KMS-11 (cell line): ENCODE results near the gene CDC26.

Source experiments
- H2AFZ ChIP-seq: fragments of 200-600 bp; sonication (generic); 2 replicates; pipeline ENCODE4 v1.6.1; 2016; ENCODE audit warnings: antibody characterized with exemption, mixed run types, low read depth
- H3K27ac ChIP-seq: fragments of 200-600 bp; sonication (generic); 2 replicates; pipeline ENCODE4 v1.6.1; 2016; ENCODE audit warnings: mild to moderate bottlenecking, mixed run types
- H3K27me3 ChIP-seq: fragments of 200-600 bp; sonication (generic); 2 replicates; pipeline ENCODE4 v1.6.1; 2017; ENCODE audit warnings: mild to moderate bottlenecking, low read depth, mixed run types, moderate library complexity; ENCODE audit not compliant: insufficient read depth
- H3K36me3 ChIP-seq: fragments of 200-600 bp; sonication (generic); 2 replicates; pipeline ENCODE4 v1.6.1; 2017; ENCODE audit warnings: mild to moderate bottlenecking, mixed run types; ENCODE audit not compliant: insufficient read depth
- H3K4me1 ChIP-seq: fragments of 200-600 bp; sonication (generic); 2 replicates; pipeline ENCODE4 v1.6.1; 2016; ENCODE audit warnings: mild to moderate bottlenecking, low read depth, mixed run types; ENCODE audit not compliant: poor library complexity, severe bottlenecking
- H3K4me2 ChIP-seq: fragments of 200-600 bp; sonication (generic); 2 replicates; pipeline ENCODE4 v1.7.0; 2016; ENCODE audit warnings: mild to moderate bottlenecking, mixed run types
- H3K4me3 ChIP-seq: fragments of 200-600 bp; sonication (generic); IDR thresholded peaks from 2 replicates; pipeline ENCODE4 v1.6.1; 2017; ENCODE audit warnings: low read depth, low read length, mixed read lengths; ENCODE audit not compliant: insufficient read depth
- H3K79me2 ChIP-seq: fragments of 200-600 bp; sonication (generic); 2 replicates; pipeline ENCODE4 v1.6.1; 2016; ENCODE audit warnings: low read depth, mixed run types; ENCODE audit not compliant: insufficient read depth
- H3K9ac ChIP-seq: fragments of 200-600 bp; sonication (generic); 2 replicates; pipeline ENCODE4 v1.6.1; 2016; ENCODE audit warnings: mild to moderate bottlenecking, mixed run types
- H4K20me1 ChIP-seq: fragments of 200-600 bp; sonication (generic); 2 replicates; pipeline ENCODE4 v1.6.1; 2016; ENCODE audit warnings: mild to moderate bottlenecking, mixed run types; ENCODE audit not compliant: insufficient read depth
- CTCF ChIP-seq: fragments of 200-600 bp; sonication (generic); conservative IDR thresholded peaks from 2 replicates; pipeline ENCODE4 v1.6.1; 2017; ENCODE audit warnings: low read depth, mild to moderate bottlenecking, antibody characterized with exemption, low read length, moderate library complexity, mixed read lengths

Gene CDC26

GRCh38 chr9:113302792-113303418 lies 27.5 kb upstream of the CDC26 start, which contains the start of gene RNF183:
TSS of gene RNF183 (minus strand) at chr9:113303376. CDS start at chr9:113298184, 5,192 bp downstream.
- Histone ChIP-seq H3K4me3 (no peak within 1 kb of the TSS), H3K27me3 (no peaks in the 10 kb centered on the region), H3K4me2 (no peak within 1 kb of the TSS), H2AFZ (no peak within 1 kb of the TSS), H3K79me2 (no peaks in the 10 kb centered on the region), H3K4me1 (no peaks in the 10 kb centered on the region), H3K36me3 (no peaks in the 10 kb centered on the region), H3K27ac (no peak within 1 kb of the TSS), H4K20me1 (no peaks in the 10 kb centered on the region), H3K9ac (no peak within 1 kb of the TSS)
- no peak for TF ChIP-seq CTCF

- no peak for TF ChIP-seq CTCF
Measured at GRCh38 chr9:113301548-113301947, 26.2 kb upstream of the CDC26 start.

GRCh38 chr9:113299800-113300292 lies 24.5 kb upstream of the CDC26 start:
- no peak for TF ChIP-seq CTCF

More at GRCh38 chr9:113301548-113301947, 26.2 kb upstream of the CDC26 start:
- no peak overlapping the region for H3K4me3 ChIP-seq
- H4K20me1 ChIP-seq, result no peaks in the 10 kb centered on the region
- H3K9ac ChIP-seq, result no peak overlapping the region
- H2AFZ ChIP-seq, result no peak overlapping the region
- no peak overlapping the region for H3K27ac ChIP-seq
- H3K4me1 ChIP-seq, result no peaks in the 10 kb centered on the region
- no peak overlapping the region for H3K4me2 ChIP-seq
- H3K36me3 ChIP-seq, result no peaks in the 10 kb centered on the region
- no peaks in the 10 kb centered on the region for H3K79me2 ChIP-seq
- no peaks in the 10 kb centered on the region for H3K27me3 ChIP-seq

DNA sequence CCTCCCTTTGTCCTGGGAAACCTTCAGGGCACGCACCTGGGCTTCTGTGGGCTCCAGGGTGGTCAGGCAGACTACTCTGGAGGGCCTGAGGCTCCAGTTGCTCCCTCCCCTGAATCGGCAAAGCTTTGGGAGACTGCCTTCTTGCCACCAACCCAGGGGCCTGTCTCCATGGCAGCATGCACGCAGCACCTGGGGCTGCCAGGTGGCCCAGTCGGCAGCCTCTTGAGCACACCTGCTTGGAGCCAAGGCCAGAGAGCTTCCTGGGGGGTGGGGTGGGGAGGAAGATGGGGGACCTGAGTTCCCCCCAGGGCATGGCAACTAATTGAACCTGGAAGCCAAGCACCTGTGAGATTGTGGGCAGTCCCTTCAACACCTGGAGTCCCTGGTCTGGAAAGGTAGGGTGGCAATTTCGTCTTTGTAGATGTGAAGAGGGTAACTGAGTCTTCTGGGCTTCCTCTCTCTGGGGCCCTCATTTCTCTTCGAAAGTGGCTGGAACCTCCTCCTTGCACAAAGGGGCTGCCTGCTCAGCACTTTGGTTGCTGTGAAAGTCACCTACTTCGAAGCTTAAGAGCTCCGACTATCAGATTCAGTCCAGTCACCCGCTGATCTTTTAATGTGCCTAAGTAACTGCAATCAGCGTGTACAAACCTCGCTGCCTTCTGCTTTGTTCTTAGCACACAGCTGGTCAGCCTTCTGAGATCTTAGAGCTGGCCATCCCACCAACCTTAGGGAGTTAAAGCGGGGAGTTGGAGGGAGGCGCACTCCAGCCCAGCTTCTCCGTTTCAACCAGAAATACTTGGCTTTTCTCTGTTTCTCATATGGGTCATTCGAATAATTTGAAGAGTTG lies 23.8 kb upstream of the CDC26 start:
- TF ChIP-seq CTCF, result no peak

More at GRCh38 chr9:113299800-113300292, 24.5 kb upstream of the CDC26 start:
- H3K4me3 ChIP-seq, result no peak overlapping the region
- no peak overlapping the region for H2AFZ ChIP-seq
- H3K36me3 ChIP-seq, result no peaks in the 10 kb centered on the region
- no peak overlapping the region for H3K9ac ChIP-seq
- H3K4me2 ChIP-seq, result no peak overlapping the region
- no peaks in the 10 kb centered on the region for H4K20me1 ChIP-seq
- H3K4me1 ChIP-seq, result no peaks in the 10 kb centered on the region
- H3K27ac ChIP-seq, result no peak overlapping the region
- no peaks in the 10 kb centered on the region for H3K27me3 ChIP-seq
- no peaks in the 10 kb centered on the region for H3K79me2 ChIP-seq

More for the DNA sequence above, 23.8 kb upstream of the CDC26 start:
- Histone ChIP-seq H3K4me1 (no peaks in the 10 kb centered on the region), H3K4me2 (no peak overlapping the region), H4K20me1 (no peaks in the 10 kb centered on the region), H3K36me3 (no peaks in the 10 kb centered on the region), H2AFZ (no peak overlapping the region), H3K27ac (no peak overlapping the region), H3K9ac (no peak overlapping the region), H3K79me2 (no peaks in the 10 kb centered on the region), H3K4me3 (no peak overlapping the region), H3K27me3 (no peaks in the 10 kb centered on the region)
